GM12891 (cell line): Measurements from ENCODE around the gene IGF2R.
A peak's percentile ranks its signal among the peaks of the same experiment; 100 is the strongest.

Experiments
- DNase-seq: peaks from one replicate; pipeline ENCODE4 v3.0.0; 2011; ENCODE audit warnings: low spot score; ENCODE audit not compliant: insufficient read length
- FAIRE-seq: peaks from 2 replicates; lab custom pipeline; 2011; peaks lifted over from hg19 to GRCh38; lab: Jason Lieb, UNC
- PAX5 ChIP-seq: IDR thresholded peaks from 2 replicates; pipeline ENCODE4 v1.6.1; 2011; ENCODE audit warnings: low read length, moderate library complexity, mild to moderate bottlenecking; ENCODE audit not compliant: insufficient read depth, severe bottlenecking
- POLR2A ChIP-seq: IDR thresholded peaks from 2 replicates; pipeline ENCODE4 v1.6.1; 2011; ENCODE audit warnings: low read depth, low read length, control low read depth
- POLR2AphosphoS5 ChIP-seq: IDR thresholded peaks from 2 replicates; pipeline ENCODE4 v1.6.1; 2011; ENCODE audit warnings: low read depth, low read length, control low read depth
- POU2F2 ChIP-seq: IDR thresholded peaks from 2 replicates; pipeline ENCODE4 v1.6.1; 2011; ENCODE audit warnings: low read depth, mild to moderate bottlenecking, control low read depth, low read length, moderate library complexity
- SPI1 ChIP-seq: IDR thresholded peaks from 2 replicates; pipeline ENCODE4 v1.6.1; 2011; ENCODE audit warnings: low read depth, low read length, control low read depth
- TAF1 ChIP-seq: IDR thresholded peaks from 2 replicates; pipeline ENCODE4 v1.6.1; 2011; ENCODE audit warnings: low read depth, low read length, control low read depth

The IGF2R gene

DNA sequence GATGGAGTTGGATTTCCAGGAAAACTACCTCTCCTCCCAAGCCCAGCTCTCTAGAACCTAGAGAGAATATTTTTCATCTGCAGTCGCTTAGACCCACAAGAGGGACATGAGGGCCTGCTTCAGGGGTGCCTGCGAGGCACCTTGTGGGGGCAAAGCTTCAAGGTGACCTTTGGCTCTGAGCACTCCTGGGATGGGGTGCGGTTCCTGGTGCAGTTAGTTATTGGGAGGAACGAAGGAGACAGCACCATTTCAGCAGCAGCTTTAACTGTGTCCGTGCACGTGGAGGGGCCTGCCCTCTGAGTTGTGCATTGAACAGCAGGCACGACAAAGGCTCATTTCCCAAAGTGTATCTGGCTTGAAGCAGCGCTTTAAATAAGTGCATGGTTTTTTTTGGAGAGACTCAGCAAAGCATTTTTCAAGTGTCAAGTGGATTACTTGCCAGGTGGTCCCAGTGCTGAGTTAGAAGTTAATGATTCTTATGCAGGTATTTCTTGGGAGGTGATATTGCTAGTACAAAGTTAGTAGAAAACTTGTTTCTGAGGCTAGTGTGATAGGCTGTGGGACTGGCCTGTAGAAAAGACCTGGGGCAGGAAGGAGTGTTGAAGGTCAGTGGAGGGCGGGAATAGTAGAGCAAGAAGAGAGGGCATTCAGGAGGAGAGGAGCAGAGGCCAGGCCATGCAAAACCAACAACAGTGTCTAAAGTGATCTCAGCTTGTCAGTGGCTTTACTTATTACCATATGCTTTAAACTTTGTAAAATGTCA, 3.8 kb downstream of the IGF2R start:
- no peak for TF ChIP-seq POU2F2
- no peak for TF ChIP-seq SPI1
- no peak for TF ChIP-seq TAF1
- TF ChIP-seq PAX5 = no peak
- no peak for TF ChIP-seq POLR2AphosphoS5
- TF ChIP-seq POLR2A = no peak
- FAIRE-seq = no peak
- no peak for DNase-seq

DNA sequence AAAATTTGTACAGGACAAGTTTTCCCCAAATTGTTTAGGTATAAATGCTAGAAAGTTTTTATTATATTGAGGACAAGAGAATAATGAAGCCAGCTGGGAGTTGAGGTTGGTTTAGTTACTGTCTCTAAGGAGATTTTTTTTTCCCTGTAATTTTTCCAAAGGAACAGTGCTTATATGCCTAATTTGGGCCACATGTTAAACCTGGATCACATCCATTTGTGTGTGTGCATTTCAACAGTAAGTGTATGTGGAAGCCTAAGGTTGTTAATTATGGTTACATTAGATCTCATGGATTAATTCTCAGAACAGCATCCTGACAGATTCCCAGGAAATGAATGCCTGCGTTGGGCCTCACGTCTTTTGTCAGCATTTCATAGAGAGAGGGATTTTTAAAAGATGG, 4.5 kb downstream of the IGF2R start:
- no peak for DNase-seq
- TF ChIP-seq PAX5 (no peak), TAF1 (no peak), POLR2A (no peak), POLR2AphosphoS5 (no peak), POU2F2 (no peak), SPI1 (no peak)
- FAIRE-seq = no peak

DNA sequence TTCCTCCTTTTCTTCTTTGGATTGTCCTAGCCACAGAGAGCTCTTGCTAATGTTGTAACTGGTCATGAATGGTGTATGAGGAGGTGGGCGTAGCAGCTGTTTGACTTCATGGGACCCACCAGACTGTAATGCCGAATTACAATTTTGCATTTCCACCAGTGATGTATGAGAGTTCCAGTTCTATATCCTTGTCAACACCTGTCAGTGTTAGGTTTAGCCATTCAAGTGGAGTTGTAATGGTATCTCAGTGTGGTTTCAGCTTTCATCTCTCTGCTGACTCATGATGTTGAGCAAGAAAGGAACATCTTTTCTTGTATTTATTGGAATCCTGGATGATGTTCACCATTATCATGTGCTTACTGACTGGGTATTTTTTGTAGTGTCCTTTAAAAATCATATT, 5.1 kb downstream of the IGF2R start:
- DNase-seq (no peak), FAIRE-seq (peak; percentile 79)
- no peak for TF ChIP-seq TAF1
- no peak for TF ChIP-seq POLR2AphosphoS5
- no peak for TF ChIP-seq SPI1
- TF ChIP-seq PAX5 = no peak
- no peak for TF ChIP-seq POU2F2
- TF ChIP-seq POLR2A = no peak

DNA sequence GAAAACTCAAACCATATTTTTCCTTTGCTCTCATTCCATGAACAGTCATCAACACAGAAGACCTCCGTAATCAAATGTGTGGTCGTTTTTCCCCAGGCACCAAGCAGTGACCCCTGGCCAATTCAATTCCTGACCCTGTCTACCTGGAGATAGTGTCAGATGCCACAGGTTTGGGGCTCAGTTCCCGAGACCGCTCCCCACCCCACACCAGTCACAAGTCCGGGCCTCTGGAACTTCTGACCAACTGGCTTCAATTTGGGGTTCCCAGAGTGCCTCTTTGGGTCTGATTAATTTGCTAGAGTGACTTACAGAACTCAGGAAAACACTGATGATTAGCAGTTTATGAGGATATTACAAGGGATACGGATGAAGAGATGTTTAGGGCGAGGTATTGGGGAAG, 6.0 kb downstream of the IGF2R start:
- no peak for FAIRE-seq
- DNase-seq = no peak
- TF ChIP-seq TAF1 = no peak
- no peak for TF ChIP-seq PAX5
- no peak for TF ChIP-seq POU2F2
- TF ChIP-seq POLR2AphosphoS5 = no peak
- TF ChIP-seq POLR2A = no peak
- no peak for TF ChIP-seq SPI1

DNA sequence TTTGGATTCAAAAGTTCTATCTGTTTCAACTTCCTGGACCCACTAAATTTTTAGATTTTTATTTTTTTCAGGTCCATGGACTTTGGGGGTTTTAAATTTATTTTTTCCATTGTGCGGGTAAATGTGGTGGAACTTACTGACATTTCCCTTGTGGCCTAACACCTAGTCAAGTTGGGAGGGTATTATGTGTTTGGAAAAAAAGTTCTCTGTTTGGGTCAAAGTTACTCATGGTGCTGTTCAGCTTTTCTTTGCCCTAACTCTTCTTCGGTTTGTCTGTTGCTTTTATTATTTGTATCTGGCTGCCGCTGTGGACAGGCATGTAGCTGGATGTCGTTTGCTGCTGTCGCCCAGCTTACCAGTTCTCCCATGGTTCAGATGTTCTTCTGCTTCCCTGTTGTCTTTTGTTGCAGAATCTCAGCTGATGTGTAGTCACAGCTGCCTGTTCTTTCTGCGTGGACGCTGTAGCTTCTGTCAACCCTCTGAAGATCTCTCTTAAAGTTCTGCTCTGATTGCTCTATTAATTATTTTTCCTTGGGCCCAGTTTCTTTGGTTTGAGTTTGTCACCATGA, 7.9 kb downstream of the IGF2R start:
- TF ChIP-seq POLR2AphosphoS5 (no peak), POLR2A (no peak), SPI1 (no peak), TAF1 (no peak), PAX5 (no peak), POU2F2 (no peak)
- DNase-seq (no peak), FAIRE-seq (peak; percentile 35)

DNA sequence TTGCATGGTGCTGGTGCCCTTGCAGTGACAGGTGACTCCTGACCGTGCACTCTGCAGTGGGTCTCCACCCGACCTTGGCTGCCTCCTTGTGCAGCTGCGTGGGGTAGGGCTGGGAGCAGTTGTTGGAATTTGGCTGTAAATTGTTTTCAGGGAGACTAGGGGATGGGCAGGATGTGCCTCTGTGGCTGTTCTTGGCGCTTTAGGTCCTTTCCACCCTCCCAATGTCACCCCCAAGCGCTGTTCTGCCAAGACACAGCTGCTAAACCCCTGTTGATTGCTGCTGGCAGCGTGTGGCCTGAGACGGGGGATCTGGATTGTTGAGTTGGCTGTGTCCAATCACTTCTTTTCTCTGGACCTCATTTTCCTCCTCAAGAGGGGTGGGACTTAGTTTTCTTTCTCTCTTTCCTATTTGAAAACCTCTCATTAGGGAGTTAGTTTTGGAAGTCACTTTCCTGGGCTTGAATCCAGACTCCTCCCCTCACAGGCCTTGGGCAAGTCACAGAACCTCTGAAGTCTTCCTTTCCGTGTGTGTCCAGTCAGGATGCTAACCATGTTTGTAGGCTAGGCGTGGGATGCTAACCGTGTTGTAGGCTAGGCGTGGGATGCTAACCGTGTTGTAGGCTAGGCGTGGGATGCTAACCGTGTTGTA, 8.5 kb downstream of the IGF2R start:
- TF ChIP-seq TAF1 (no peak), POLR2A (no peak), POLR2AphosphoS5 (no peak), POU2F2 (no peak), SPI1 (no peak), PAX5 (no peak)
- DNase-seq (no peak), FAIRE-seq (no peak)

DNA sequence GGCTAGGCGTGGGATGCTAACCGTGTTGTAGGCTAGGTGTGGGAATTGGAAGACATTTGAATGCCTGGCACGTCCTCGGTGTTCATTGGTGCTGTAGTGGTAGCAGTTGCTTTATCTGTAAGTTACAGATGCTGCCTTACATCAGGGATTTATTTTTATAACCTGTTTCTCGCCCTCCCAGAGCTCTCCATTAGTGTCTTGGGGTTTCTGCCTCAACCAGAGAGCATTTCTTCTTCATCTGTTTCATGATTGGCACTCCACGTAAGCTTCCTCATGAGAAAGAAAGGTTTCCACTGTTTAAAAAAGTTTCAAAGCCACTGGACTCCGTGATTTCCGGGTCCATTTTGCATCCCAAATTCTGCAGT, 9.0 kb downstream of the IGF2R start:
- no peak for TF ChIP-seq POLR2A
- no peak for TF ChIP-seq TAF1
- no peak for TF ChIP-seq SPI1
- TF ChIP-seq PAX5 = no peak
- TF ChIP-seq POU2F2 = no peak
- TF ChIP-seq POLR2AphosphoS5 = no peak
- FAIRE-seq = no peak
- DNase-seq = no peak

DNA sequence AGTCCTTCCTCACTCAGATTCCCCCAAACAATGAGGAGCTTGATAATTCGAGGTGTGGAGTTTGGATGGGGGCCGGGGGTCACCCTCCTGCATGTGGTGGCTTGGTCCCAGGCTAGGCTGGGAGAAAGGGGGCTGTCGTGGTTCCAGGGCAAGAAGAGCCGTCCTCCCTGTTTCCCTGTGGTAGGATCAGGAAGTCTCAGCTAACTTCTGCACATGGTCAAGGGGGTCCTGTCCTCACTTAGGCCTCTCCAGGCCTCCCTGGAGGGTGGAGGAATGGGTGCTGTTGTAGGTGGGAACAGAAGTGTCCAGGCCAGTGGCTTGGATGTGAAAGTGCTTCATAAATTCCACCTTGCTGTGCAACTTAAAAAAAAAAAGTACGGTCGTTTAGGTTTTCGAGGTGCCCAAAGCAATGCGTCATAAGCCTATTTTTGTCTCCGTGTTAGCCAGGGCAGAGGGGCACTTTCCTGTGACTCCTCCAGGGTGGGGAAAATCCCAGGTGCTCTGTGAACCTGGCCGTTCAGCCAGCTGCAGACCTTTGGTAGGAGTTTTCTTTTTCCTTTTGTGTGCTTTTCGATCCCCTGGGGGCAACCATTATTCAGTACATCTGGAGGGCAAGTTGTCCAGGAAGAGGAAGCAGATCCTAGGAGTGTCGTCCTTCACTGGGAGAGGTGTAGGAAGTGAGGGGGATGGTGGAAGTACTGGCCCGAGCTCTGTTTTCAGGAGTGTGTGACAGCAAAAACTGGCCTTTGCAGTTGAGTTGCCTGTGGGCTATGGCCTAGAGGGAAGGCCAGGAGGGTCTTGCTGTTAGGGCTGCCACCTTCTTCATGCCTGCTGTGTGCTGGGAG, 9.6 kb downstream of the IGF2R start:
- FAIRE-seq = no peak
- no peak for DNase-seq
- TF ChIP-seq POLR2AphosphoS5 = no peak; the same call in 1 of the 2 replicates
- TF ChIP-seq SPI1 = peak; percentile 36
- no peak for TF ChIP-seq POLR2A
- TF ChIP-seq PAX5 = no peak
- no peak for TF ChIP-seq POU2F2
- 0 out of 2 replicates have a peak, but pooled peaks have one; percentile 22 for TF ChIP-seq TAF1

DNA sequence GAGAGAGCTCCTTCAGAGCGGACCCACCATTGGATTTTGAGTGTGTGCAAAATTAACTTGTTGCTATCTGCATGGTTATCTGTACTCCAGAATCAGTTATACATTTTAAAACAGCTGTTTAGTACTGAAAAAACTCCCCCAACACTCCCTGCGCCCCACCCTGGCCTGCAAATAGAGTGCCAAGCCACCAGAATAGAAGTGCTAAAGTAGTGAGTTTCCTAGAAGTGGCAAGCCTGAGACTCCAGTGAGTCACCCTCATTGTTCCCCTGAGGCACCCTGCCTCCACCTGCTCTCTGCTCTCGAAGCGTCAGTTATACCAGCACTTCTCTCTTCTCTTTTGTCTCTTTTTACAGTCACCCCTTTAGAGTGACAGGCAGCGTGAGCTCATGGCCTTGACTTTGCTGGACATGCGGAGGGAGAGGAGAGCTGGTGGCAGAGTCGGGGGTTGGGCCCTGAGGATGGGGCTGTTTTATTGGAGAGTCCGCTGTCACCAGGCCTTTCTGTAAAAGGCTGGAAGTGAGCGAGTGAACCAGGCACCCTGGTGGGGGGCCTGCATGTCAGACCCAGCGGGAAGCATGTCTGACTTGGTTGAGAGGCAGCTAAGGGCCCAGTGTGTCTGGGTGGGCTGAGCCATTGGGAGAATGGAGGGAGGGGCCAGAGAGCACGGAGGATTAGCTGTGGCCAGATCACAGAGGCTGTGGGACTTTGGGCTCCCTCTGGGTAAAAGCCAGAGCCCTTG, 10.4 kb downstream of the IGF2R start:
- TF ChIP-seq POLR2A (no peak), SPI1 (peak; percentile 42; the same call in 1 of the 2 replicates)
- no peak for DNase-seq
- peak; percentile 50 for FAIRE-seq

DNA sequence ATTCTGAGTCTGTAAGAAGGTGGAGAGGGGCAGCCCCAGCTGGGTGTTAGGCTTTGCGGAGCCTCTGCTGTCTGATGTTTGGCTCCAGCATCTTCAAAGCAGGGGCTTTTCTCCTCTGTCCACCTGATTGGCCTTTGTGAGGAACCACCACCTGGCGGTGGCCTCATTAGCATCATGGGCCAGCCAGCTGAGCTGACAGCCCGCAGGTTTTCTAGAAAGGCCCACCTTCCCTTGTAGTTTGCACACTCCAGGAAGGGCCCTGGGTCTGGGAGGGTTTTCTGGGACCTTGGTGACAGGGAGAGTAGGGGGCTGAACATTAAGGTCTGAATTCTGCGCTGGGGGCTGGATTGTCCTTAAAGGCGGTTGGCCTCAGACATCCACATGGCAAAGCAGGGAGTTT, 11.6 kb downstream of the IGF2R start:
- no peak for FAIRE-seq
- DNase-seq = no peak
- TF ChIP-seq POU2F2 (no peak), POLR2AphosphoS5 (no peak)
